ENCODE measurements around the gene TLE3.
"Not testable (repeated sequence)": the region's sequence is repeated elsewhere in the genome, so short reads cannot be mapped to it uniquely, and the experiment has no call there.

The TLE3 gene

DNA sequence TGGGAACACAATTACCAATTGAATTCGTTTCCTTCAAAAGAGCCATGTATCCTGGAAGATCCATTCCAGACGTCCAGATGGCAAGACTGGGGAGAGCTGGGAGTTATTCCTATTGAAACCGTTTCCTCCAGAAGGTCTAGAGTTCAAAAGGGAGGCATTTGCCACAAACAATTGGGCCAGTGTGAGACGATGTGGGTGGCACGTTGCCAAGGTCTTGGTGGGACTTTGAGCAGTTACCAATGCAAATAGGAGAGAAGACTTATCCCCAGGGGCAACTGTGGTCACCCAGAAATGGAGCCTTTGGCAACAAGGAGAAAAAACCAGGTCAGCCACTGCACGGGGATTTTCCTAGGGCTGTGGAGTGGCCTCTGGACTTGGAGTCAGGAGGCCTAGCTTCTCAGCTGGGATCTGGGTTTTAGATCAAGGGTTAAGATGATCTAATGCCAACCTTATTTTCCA lies 29.6 kb upstream of the TLE3 start:
- DNase-seq (ENCODE audit: low read depth in 4 of 4, low spot score in 1 of 4) = no peak

DNA sequence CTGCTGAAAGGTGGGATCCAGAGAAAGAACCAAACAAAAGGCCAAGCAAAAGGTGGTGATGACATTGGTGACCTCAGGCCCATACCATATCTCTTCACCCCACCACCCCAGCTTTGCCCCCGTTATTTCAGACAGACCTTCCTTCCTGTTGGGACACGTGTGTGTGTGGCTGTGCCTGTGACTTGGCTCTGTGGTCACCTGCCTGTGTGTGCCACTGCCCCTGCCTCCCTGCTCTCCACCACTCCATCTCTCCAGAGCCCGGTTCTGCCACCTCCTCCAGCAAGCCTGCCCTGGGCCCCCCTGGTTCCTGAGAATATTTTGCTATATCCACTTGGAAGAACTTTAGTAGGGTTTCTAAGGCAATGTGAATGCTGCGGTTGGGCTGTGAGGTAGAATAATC lies 28.6 kb upstream of the TLE3 start:
- no peak for DNase-seq (ENCODE audit: low read depth in 4 of 4, low spot score in 1 of 4)

DNA sequence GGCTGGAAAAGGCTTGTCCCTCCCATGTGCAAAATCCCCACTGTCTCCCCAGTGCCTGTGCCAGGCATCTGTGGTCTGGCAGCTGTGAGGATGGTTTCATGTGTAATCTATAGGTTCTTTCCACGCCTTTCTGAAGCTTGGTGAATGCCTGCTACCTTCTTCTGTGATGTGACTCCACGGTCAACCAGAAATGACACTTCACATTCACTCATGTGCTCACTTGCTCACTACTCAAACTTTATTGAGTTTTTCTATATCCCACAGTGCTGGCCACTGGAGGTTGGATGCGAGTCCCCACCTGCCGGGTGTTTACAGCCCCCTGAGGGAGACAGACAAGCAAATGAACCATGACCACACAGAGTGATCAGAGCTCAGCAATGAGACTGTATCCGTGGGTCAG lies 27.9 kb upstream of the TLE3 start:
- no peak for DNase-seq (ENCODE audit: low read depth in 4 of 4, low spot score in 1 of 4)

DNA sequence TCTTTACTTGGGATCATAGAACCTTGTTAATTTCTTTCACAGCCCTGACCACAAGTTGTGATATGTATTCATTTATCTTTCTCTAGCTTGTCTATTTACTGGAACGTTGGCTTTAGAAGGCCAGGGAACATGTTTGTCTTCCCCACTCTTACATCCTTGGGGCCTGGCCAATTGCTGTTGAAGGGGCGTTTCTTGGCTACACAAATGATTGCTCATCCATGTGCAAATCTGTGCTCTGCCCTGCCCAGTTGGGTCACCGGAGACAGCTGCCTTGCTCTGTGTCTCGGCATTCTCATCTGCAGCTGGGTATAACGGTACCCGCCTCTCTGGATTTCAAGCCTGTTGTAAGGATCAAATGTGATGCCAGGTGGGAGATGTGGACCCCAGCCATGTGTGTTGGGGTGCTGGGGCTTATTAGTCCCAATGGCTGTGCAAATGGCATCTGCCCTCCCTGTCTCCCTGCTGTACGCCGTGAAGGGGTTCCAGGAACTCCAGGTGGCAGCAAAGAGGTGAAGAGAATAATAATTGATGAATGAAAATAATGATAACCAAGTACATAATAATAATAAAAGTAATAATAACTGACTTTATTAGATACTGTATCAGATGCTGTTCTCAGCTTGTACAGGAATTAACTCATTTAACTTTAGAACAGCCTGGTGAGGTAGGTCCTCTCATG lies 24.0 kb upstream of the TLE3 start:
- no peak for DNase-seq (ENCODE audit: low read depth in 4 of 4, low spot score in 1 of 4)

DNA sequence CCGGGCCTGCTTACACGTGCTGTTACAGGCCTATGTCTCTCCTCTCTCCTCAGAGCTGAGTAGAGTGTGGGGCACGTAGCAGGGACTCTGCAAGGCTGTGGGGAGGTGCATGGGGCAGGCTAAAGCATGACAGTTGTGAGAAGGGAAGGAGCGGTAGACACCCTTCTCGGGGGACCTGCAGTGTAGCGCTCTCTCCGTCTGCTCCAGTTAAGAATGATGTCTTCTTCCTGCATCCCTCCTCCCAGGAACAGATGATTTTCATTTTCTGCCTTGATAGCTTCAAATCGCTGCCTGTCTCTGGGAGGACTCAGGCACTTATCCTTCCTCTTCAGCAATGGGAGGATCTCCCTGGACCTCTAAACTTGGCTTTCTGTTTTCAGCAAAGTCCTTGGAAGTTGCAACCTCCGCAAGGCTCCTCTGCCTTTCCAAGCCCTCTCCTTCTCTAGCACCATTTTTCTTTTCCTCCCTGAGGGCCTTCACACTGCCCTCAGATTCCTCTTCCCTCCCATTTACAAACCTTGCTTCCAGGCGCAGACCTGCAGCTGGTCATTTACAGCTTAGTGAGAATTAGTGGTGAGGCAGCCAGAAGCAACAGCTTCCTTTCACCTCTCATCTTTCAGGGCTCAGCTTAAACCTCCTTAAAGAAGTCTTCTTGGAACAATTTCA lies 23.4 kb upstream of the TLE3 start:
- DNase-seq (ENCODE audit: low read depth in 4 of 4, low spot score in 1 of 4) = no peak

DNA sequence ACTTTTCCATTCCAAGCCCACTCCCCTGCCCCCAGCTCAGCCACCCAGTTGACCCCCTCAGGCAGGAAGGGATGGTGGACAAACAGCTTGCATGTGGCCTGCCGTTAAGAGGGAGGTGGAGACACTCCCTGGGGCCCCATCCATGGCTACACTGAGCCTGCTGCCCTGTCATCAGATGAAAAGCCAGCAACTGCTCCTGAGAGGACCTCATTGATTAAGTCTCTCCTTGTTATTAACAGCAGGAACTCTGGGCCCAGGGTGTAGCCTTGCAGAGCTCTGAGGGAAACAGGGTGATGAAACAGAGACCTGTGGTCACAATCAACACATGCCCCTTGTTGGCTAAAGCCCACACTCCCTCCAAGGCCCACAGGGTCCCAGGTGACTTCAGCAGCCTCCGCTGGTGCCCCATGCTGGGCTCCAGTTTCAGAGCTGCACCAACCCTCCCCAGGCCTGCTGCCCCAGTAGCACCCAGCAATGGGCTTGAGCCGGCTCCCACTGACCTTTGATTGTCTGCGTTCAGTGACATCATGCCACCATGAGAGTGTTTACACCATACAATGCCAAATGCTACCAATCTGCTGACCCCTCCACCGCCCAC lies 22.3 kb upstream of the TLE3 start:
- DNase-seq (ENCODE audit: low read depth in 4 of 4, low spot score in 1 of 4) = no peak

DNA sequence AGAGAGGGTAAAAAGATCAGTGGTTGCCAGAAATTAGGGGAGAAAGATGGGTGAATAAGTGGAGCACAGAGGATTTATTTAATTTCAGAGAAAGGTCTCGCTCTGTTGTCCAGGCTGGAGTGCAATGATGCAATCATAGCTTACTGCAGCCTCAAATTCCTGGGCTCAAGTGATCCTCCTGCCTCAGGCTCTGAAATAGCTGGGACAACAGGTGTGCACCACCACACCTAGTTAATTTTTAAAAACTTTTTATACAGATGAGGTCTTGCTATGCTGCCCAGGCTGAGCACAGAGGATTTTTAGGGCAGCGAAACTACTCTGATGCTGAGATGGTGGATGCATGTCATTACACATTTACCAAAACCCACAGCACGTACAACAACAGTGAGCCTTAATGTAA lies 20.9 kb upstream of the TLE3 start:
- no peak for DNase-seq (ENCODE audit: low read depth in 4 of 4, low spot score in 1 of 4)

DNA sequence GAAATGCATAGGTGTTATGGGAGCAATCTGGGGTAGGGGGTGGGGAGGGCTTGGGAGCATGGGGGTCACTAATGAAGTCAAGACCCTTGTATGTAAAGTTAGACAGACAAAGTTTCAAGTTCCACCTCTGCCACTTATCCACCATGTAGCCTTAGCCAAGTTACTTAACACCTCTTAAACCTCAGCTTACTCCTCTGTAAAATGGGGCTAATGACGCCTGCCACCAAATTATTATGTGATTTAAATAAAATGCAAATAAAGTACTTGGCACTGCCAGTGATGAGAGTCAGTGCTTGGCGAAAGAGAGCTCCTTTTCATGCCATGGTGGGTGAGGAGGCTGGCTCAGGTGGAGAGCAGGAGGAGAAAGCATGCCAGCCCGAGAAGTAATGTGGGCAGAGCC lies 18.6 kb upstream of the TLE3 start:
- DNase-seq (ENCODE audit: low read depth in 4 of 4, low spot score in 1 of 4) = no peak

DNA sequence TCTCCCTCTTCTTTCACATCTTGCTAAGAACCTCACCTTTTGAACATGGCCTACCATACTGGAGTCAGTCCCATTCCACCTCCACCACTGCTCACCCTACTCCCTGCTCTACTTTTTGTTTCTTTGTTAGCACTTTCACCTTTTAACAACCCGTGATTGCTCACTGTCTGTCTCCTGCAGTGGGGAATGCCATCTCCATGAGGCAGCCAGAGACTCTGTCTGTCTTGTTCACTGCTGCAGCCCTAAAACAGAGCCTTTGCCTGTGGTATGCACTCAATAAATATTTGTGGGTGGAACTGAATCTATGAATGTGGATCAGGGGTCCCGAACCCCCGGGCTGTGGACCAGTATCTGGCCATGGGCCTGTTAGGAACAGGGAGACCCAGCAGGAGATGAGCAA lies 16.5 kb upstream of the TLE3 start:
- DNase-seq (ENCODE audit: low read depth in 4 of 4, low spot score in 1 of 4) = no peak

DNA sequence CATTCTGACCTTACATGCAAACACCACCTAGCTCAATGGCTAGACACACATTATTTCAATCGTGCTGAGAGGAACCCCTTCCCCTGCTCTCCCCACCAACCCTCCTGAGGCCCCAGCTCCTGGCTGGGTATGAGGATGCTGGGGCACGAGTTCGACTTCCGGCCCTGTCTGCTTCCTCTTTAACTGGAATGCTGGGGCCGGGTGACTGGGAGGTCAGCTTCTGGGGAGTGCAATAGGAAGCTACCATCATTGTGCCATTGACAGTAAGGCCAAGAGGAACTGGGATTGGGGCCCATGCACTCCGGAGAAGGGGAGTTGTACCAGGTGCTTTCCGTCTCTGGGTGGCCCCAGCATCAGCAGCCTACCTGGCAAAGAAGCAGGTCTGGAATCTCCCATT lies 15.6 kb upstream of the TLE3 start:
- DNase-seq (ENCODE audit: low read depth in 4 of 4, low spot score in 1 of 4) = no peak

DNA sequence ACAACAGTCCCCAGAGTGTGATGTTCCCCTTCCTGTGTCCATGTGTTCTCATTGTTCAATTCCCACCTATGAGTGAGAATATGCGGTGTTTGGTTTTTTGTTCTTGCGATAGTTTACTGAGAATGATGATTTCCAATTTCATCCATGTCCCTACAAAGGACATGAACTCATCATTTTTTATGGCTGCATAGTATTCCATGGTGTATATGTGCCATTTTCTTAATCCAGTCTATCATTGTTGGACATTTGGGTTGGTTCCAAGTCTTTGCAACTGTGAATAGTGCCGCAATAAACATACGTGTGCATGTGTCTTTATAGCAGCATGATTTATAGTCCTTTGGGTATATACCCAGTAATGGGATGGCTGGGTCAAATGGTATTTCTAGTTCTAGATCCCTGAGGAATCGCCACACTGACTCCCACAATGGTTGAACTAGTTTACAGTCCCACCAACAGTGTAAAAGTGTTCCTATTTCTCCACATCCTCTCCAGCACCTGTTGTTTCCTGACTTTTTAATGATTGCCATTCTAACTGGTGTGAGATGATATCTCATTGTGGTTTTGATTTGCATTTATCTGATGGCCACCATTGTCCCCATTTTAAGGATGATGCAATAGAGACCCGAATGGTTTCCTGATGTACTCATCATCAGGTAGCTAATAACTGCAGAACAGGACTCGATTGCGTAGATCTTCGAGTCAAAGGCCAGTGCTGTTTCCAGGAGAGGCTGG lies 15.0 kb upstream of the TLE3 start:
- DNase-seq (ENCODE audit: low read depth in 4 of 4, low spot score in 1 of 4) = not testable (repeated sequence)

DNA sequence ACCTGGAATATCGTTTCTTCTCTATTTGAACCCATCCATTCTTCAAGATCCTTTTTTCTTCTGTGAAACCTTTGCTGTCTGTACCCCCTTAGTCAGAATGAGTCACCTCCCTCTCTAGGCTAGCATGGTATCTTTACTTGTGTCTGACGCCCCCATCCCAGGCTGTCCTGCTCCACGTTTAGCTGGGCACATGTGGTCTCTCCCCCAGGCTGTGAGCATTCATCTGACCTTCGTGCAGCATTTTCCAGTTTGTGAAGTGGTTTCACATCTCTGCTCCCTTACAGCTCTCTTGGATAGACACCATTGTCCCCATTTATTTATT lies 14.3 kb upstream of the TLE3 start:
- no peak for DNase-seq (ENCODE audit: low read depth in 4 of 4, low spot score in 1 of 4)

DNA sequence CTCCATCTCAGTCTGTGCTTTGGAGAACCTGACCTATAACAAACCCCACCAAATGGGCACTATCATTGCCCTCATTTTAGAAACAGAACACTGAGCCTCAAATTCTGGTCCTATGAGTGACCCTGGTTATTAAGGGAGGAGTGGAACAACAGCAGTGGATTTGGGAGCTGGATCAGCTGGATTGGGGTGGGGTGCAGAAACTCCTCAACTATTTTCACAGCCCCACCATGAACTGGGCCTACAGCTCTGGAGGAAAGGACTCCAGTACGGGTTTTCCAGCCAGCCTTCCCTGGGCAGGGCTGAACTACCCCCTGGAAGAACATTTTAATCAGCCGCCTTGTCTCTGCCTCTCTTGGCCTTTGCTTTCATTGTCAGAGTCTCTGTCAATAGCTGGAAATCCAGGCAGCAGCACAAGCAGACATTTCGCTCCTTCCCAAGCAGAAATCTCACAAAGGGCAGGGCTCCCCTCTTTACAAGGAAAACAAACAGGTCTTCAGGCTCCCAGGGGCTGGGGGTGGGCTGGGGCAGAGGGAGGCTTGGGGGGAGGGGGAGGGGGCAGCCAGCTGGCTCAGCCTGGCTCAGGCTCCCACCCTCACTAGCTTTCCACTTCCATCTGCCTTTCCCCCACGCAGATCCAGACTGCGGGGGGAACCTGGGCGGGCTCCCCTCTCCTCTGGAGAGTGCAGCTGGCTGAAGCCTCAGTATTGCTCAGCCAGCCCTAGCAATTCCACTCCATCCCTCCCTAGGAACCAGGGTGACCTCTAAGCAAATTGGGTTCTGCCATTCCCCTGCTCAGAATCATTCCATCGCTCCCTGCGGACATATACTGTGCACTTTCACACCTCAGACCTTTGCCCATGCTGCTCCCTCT lies 13.7 kb upstream of the TLE3 start:
- DNase-seq (ENCODE audit: low read depth in 4 of 4, low spot score in 1 of 4) = no peak

DNA sequence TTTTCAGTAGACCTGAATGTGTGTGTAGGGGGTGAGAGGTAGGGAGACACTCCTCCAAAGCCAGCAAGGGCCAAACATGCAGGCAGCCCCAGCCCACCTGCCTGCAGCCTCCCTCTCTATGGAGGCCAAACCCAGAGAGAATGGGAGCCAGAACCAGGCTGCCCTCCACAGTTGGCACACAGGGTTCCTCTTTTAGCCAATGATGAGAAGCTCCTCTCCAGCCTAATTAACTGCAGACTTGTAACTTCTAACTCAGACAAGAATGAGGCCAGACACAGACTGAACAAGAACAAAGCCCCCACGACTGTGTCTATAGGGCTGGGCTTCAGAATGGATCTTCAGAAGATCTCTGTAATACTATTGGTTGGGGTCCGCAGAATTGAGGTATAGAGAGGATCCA lies 12.3 kb upstream of the TLE3 start:
- DNase-seq (ENCODE audit: low read depth in 4 of 4, low spot score in 1 of 4) = no peak

DNA sequence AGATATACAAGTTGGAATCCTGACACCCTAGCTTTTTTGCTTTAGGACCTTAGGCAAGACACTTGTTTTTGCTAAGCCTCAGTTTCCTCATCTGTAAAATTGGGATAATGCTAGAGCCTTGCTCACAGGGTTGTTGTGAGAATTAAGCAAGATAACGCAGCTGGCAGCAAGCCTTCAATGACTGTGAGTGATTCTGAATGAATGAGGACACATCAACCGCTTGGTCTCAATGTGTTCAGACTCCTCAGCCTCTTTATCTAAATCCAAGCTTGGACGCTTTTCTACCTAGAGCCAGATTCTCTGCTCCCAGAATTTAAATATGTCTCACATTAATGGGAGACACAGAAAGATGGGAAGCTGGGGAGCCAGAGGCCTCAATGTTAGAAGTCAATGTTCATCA lies 11.8 kb upstream of the TLE3 start:
- no peak for DNase-seq (ENCODE audit: low read depth in 4 of 4, low spot score in 1 of 4)

DNA sequence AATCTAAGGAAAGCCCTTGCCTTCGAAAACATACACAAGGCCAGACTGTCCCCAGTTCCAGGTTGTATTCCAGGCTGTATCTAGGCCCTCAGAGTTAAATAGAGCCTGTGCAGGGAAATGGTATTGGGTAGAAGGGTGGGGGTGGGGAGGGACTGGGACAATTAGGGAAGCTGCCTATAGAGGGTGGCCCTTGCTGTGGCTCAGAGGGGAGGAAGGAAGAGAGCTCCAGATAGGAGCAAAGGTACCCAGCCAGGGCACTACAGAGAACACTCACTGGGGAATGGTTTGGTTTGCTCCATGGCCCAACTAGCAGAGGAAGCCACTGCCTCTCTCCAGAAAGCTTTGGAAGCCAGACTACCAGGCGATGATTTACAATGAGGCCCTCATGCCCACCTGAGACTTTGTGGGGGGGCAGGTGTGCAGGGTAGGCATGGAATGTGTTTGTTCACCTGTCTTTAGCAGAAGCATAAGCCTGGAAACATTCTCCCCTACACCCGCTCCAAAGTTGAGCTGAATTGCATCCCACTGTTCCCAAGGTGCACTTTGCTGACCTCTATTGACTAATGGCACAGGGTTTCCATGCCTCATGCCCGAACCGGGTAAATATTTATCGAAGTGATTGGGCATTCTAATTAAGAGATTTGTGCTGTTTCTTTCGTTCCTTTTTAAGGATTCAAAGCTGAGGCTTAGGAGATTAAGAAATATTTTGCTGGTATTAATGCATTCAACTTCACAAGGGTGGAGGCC lies 6.3 kb upstream of the TLE3 start:
- DNase-seq (ENCODE audit: low read depth in 4 of 4, low spot score in 1 of 4) = no peak

DNA sequence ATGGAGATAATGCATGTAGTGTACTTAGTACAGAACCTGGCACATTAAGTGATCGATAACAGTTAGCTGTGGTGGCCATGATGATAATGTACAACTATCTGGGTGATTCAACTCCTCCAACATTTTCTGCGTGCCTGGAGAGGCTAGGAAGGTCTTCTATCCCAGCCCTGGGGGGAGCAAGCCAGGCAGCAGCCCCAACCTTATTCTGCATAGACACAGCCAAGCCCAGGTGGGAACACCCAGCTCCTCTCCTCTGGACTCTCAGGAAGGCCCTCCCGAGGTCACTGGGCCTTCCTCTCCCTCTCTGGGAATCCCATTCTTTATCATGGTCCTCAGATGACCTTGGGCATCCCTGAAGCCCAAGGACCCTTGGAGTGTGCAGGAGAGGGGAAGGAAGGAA lies 5.1 kb upstream of the TLE3 start:
- DNase-seq (ENCODE audit: low read depth in 4 of 4, low spot score in 1 of 4) = no peak

DNA sequence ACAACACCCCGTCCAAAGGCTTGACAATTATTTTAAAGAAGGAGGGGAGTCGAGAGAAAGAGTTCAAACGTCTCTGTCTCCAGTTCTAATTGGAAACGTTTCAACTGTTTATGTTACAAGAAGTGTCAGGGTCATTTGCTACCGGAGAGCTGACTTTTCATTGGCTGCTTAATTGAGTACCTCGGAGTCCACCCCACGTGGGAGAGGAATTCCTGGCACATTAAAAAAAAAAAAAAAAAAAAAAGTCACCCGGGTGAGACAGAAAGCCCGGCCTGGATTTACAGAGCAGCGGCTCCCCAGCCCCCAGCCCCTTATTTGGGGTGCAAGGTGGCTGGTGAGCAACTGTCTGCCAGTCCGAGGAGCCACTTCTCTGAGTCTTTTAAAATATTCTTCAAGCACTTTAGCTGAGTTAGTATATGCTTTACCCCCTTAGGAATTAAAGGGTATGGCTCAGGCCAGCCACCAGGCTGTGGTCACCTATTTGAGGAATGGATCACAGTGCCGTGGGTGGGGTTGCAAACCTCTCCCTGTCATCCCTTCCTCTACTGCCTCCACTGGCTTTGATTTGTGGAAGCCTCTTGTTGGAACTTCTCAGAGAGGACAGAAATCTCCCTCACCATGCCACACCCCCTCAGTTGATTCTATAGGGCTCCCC lies 3.9 kb upstream of the TLE3 start:
- DNase-seq (ENCODE audit: low read depth in 4 of 4, low spot score in 1 of 4) = no peak

DNA sequence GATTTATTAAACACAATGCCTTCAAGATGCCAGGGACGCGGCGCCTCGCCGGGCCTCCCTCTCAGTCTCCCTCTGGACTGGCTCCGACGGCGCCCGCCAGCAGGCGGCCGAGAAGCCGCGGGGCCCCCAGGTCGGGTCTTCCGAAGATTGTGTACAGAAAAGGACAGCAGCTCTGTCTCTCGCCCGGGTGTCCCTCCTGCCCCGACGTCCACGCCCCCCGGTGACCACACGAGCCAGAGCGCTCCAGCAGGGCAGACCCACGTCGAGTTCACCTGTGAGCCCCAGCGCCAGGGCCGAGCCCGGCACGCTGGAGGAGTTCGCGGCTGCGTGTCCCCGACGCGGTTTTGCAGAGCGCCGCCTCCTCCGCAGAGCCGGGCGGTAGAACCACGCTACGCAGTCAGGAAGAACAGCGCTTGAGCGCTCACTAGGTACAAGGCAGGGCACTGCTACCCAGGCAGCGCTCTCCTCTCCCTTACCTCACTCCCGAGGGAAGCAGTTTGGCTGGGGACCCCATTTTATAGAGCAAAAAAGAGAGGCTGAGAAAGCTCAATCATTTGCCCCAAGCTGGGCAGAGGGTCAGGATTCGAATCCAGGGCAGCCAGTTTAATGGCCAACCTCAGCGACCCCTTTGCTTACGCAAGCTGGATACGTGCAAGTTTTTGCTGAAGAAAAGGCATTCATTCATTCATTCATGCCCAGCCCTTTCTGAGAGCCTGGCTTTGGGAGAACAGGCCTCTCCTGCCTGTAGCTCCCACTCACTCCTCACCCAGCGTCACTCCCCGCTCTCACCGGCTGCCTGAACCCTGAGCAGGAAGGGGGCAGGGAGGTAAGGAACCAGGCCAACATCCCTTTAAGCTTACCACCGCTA lies 3.0 kb upstream of the TLE3 start:
- DNase-seq (ENCODE audit: low read depth in 4 of 4, low spot score in 1 of 4) = peak in 3 of 4 experiments; percentile 30 to 62 (median 50)

All from stimulated activated CD4-positive, alpha-beta T cell treated with anti-CD3 and anti-CD28 coated beads, Interleukin-1b, Interleukin-23, amount 100 ng/mL, for 24 hours (primary cell).